K562 (cell line): ENCODE measurements around the gene RAB40B.

Source experiments
- MXI1 ChIP-seq: IDR thresholded peaks from 2 replicates; pipeline ENCODE4 v1.6.1; 2011; ENCODE audit warnings: low read depth, mild to moderate bottlenecking, improper control_type of control experiment, low read length
- TF ChIP-seq, protein P1 (sequence below), 2 experiments: fragments of 450-650 bp; IDR thresholded peaks; 2 replicates each; pipeline ENCODE4 v1.6.1; 2016; ENCODE audit warnings: mild to moderate bottlenecking in 2 of 2, borderline replicate concordance in 1 of 2, low read depth in 1 of 2, moderate library complexity in 1 of 2
- TF ChIP-seq, protein P2 (sequence below): IDR thresholded peaks from 2 replicates; pipeline ENCODE4 v1.6.1; 2011; ENCODE audit warnings: borderline replicate concordance, low read depth, mild to moderate bottlenecking, moderate library complexity, low read length; ENCODE audit not compliant: insufficient read depth, poor library complexity, severe bottlenecking

DNA sequence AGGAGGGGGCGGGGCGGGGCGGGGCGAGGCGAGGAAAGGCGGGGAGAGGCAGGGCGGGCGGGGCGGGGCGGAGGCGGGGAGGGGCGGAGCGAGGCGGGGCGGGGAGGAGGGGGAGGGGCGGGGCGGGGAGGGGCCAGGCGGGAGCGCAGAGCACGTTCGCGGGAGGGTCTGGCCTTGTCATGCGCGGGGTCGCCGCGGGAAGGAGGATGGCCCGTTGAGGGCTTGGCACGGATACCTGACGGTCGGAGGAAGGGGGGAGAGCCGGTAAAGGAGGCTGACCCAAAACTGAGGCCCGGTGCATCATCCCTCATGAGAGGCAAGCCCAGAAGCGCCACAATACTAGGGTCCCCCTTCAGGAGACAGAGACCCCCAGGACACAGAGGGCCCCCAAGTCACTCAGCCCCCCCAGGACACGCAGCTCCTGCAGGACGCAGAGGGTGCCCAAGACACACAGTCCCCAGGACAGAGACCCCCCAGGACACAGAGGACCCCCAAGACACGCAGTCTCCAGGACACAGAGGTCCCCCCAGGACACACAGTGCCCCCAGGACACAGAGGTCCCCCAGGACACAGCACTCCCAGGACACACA, 49.7 kb downstream of the RAB40B start:
- TF ChIP-seq, protein P1, sequence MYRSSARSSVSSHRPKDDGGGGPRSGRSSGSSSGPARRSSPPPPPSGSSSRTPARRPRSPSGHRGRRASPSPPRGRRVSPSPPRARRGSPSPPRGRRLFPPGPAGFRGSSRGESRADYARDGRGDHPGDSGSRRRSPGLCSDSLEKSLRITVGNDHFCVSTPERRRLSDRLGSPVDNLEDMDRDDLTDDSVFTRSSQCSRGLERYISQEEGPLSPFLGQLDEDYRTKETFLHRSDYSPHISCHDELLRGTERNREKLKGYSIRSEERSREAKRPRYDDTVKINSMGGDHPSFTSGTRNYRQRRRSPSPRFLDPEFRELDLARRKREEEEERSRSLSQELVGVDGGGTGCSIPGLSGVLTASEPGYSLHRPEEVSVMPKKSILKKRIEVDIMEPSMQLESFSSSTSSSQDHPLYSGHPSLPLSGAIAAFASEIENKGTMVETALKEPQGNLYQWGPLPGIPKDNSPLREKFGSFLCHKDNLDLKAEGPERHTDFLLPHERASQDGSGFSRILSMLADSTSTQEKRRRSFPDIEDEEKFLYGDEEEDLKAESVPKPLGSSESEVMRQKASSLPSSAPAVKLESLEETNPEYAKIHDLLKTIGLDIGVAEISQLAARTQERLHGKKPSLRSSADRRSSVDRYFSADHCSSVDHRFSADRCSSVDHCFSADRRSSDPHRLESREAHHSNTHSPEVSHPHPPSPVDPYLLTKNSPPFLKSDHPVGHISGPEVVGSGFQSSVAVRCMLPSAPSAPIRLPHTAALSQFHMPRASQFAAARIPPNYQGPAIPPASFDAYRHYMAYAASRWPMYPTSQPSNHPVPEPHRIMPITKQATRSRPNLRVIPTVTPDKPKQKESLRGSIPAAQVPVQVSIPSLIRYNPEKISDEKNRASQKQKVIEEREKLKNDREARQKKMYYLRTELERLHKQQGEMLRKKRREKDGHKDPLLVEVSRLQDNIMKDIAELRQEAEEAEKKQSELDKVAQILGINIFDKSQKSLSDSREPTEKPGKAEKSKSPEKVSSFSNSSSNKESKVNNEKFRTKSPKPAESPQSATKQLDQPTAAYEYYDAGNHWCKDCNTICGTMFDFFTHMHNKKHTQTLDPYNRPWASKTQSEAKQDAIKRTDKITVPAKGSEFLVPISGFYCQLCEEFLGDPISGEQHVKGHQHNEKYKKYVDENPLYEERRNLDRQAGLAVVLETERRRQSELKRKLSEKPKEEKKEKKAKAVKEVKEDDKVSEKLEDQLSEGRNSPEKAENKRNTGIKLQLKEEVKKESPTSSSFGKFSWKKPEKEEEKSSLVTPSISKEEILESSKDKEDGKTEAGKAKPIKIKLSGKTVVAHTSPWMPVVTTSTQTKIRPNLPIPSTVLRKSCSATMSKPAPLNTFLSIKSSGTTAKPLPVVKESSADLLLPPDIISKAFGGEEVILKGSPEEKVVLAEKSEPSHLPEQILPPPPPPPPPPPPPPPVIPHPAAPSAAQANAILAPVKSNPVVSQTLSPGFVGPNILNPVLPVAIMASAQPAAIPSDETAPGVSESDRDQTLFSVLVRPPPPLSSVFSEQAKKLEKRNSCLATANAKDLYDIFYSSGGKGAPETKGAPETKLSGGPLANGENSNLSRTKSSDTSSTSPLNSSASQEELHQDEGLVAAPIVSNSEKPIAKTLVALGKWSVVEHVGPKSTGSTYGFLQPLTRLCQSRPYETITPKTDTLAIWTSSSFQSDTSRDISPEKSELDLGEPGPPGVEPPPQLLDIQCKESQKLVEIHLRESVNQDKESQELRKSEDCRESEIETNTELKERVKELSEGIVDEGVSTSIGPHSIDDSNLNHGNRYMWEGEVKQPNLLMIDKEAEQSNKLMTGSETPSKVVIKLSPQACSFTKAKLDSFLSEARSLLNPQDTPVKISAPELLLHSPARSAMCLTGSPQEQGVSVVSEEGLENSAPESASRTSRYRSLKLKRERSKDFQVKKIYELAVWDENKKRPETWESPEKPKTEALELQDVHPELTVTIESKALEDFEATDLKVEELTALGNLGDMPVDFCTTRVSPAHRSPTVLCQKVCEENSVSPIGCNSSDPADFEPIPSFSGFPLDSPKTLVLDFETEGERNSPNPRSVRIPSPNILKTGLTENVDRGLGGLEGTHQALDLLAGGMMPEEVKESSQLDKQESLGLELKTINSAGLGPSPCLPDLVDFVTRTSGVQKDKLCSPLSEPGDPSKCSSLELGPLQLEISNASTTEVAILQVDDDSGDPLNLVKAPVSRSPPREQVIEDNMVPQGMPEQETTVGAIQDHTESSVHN (IDR thresholded peaks at IDR 0.05; ENCODE audit: borderline replicate concordance in 1 of 2, low read depth in 1 of 2) = no peak
- TF ChIP-seq MXI1 = no peak
- TF ChIP-seq, protein P2, sequence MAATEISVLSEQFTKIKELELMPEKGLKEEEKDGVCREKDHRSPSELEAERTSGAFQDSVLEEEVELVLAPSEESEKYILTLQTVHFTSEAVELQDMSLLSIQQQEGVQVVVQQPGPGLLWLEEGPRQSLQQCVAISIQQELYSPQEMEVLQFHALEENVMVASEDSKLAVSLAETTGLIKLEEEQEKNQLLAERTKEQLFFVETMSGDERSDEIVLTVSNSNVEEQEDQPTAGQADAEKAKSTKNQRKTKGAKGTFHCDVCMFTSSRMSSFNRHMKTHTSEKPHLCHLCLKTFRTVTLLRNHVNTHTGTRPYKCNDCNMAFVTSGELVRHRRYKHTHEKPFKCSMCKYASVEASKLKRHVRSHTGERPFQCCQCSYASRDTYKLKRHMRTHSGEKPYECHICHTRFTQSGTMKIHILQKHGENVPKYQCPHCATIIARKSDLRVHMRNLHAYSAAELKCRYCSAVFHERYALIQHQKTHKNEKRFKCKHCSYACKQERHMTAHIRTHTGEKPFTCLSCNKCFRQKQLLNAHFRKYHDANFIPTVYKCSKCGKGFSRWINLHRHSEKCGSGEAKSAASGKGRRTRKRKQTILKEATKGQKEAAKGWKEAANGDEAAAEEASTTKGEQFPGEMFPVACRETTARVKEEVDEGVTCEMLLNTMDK = no peak
